NCI-H345 treated with DMSO at 0.1 percent for 48 hours (cell line): ENCODE measurements around the gene GIMAP1.

Source experiments
- DNase-seq: peaks from one replicate; lab custom pipeline; 2025; ENCODE audit not compliant: unreplicated experiment; lab: John Stamatoyannopoulos, UW

Gene GIMAP1

GRCh38 chr7:150745876-150746275 is 29.5 kb downstream of the GIMAP1 start:
- DNase-seq = no peak

- no peak for DNase-seq
Measured at GRCh38 chr7:150746921-150747320, 30.5 kb downstream of the GIMAP1 start.

- DNase-seq = no peak
Measured at GRCh38 chr7:150748376-150748775, 32.0 kb downstream of the GIMAP1 start.

GRCh38 chr7:150751702-150752101 is 35.3 kb downstream of the GIMAP1 start:
- DNase-seq = no peak

DNA sequence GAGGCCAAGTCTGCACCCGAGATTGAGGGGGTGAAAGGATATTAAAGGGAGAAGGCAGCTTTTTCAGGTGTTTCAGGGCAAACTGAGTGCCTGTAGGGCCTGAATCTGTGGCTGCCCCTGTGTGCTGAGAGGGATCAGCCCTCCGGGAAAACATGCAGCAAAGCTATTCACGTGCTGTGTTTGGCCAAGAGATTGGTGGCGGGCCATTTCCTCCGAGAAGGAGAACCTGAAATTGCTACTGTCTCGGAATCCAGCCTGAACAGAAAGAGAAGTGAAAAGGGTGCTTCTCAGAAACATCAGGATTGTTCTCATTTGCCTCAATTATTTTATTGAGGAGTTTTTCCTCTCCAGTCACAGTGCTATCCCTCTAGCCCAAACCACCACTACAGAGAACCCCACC is 36.8 kb downstream of the GIMAP1 start:
- no peak for DNase-seq

DNA sequence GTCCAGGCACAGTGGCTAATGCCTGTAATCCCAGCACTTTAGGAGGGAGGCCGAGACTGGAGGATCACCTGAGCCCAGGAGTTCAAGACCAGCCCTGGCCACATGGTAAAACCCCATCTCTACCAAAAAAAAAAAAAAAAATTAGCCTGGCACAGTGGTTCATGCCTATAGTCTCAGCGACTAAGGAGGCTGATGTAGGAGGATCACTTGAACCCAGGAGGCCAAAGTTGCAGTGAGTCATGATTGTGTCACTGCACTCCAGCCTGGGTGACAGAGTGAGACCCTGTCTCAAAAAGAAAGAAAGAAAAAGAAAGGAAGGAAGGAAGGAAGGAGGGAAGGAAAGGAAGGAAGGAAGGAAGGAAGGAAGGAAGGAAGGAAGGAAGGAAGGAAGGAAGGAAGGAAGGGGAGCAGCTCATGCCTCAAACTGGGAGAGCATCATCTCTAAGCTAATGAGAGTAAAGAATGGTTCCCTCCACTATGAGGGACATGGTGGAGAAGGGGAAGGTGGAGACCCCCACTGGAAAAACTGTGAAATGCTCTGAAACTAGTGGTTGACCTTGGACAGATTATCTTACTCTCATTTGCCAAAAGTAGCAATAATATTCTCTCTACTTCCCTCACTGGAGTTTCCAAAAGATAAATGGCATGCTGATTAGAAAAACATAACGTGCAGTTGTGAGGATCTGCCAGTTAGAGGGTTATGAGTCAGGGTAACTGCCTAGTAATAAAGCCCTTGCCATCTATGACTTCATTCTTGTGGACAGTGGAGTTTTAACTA is 37.6 kb downstream of the GIMAP1 start:
- DNase-seq = no peak

DNA sequence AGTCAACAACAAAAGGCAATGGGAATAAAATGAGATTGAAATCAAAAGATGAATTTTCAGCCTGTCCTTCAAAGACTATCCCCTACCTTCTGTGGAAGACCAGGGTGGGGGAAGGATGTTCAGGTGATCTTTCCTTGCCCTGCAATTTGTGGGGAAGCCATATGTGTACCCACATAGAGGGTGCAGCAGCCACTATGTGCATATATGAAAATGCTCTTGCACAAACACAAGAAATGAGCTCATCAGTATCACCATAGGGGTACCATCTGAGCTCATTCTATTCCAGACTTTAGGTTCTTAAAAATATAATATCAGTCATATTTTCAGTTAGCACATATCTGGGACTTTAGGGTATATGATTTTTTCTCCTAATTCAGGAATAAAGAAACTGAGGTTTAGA is 38.5 kb downstream of the GIMAP1 start:
- DNase-seq = no peak

GRCh38 chr7:150755473-150756099 is 39.2 kb downstream of the GIMAP1 start:
- DNase-seq = no peak

- DNase-seq = no peak
Measured at GRCh38 chr7:150756166-150756565, 39.8 kb downstream of the GIMAP1 start.

GRCh38 chr7:150756858-150757257 is 40.4 kb downstream of the GIMAP1 start:
- DNase-seq = no peak

GRCh38 chr7:150759479-150759878 is 43.1 kb downstream of the GIMAP1 start:
- DNase-seq = no peak

- no peak for DNase-seq
Measured at GRCh38 chr7:150766334-150766709, 49.9 kb downstream of the GIMAP1 start.

DNA sequence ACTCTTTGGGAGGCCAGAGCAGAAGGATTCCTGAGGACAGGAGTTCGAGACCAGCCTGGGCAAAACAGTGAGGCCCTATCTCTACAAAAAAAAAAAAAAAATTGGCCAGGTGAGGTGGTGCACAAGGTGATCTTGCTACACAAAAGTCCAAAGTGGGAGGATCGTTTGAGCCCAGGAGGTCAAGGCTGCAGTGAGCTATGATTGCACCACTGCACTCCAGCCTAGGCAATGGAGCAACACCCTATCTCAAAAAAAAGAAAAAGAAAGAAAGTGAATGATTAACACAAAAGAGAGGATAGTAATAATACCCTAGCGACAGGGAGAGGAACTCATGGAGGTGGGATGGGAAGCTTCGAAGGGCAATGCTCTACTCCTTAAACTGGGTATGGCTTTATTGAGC is 53.4 kb downstream of the GIMAP1 start:
- no peak for DNase-seq
